ENCODE measurements around the gene UBE2QL1. TPM values are rescaled to one million over a fixed set of nuclear protein-coding genes. Genes with fewer than 3 reads are reported as not detected.

The UBE2QL1 gene
- total and polyA plus RNA-seq, 2 experiments from 2014 or later = 6.3 to 8.8 TPM

GRCh38 chr5:6457592-6457991, 8.9 kb downstream of the UBE2QL1 start:
- no peaks in the 10 kb centered on the region for H3K36me3 ChIP-seq
- H3K27ac ChIP-seq = no peak overlapping the region
- peaks cover 19% of the 10 kb centered on the region for H3K27me3 ChIP-seq
- H3K4me3 ChIP-seq = no peak overlapping the region
- no peaks in the 10 kb centered on the region for H3K9me3 ChIP-seq (ENCODE audit: low read depth)
- no peak for TF ChIP-seq CTCF (IDR thresholded peaks at IDR 0.05; ENCODE audit: low read depth, low read length)
- peaks cover 20% of the 10 kb centered on the region for H3K4me1 ChIP-seq (ENCODE audit: low read depth)
- no peak for DNase-seq (ENCODE audit: low read depth in 1 of 2, low spot score in 1 of 2)

- peaks cover 11% of the 10 kb centered on the region for H3K27me3 ChIP-seq
- peaks cover 20% of the 10 kb centered on the region for H3K4me1 ChIP-seq (ENCODE audit: low read depth)
- DNase-seq (ENCODE audit: low read depth in 1 of 2, low spot score in 1 of 2) = no peak
- no peak for TF ChIP-seq CTCF (IDR thresholded peaks at IDR 0.05; ENCODE audit: low read depth, low read length)
- H3K27ac ChIP-seq = no peak overlapping the region
- no peak overlapping the region for H3K4me3 ChIP-seq
- H3K36me3 ChIP-seq = no peaks in the 10 kb centered on the region
- no peaks in the 10 kb centered on the region for H3K9me3 ChIP-seq (ENCODE audit: low read depth)
Observed at GRCh38 chr5:6458833-6459232, 10.2 kb downstream of the UBE2QL1 start.

- no peaks in the 10 kb centered on the region for H3K9me3 ChIP-seq (ENCODE audit: low read depth)
- no peak for DNase-seq (ENCODE audit: low read depth in 1 of 2, low spot score in 1 of 2)
- H3K27ac ChIP-seq = no peak overlapping the region
- H3K4me3 ChIP-seq = no peak overlapping the region
- TF ChIP-seq CTCF (IDR thresholded peaks at IDR 0.05; ENCODE audit: low read depth, low read length) = no peak
- H3K27me3 ChIP-seq = peaks cover 11% of the 10 kb centered on the region
- H3K36me3 ChIP-seq = no peaks in the 10 kb centered on the region
- peaks cover 15% of the 10 kb centered on the region for H3K4me1 ChIP-seq (ENCODE audit: low read depth)
Observed at GRCh38 chr5:6459896-6460295, 11.2 kb downstream of the UBE2QL1 start.

GRCh38 chr5:6461006-6461405, 12.3 kb downstream of the UBE2QL1 start:
- no peak for DNase-seq (ENCODE audit: low read depth in 1 of 2, low spot score in 1 of 2)
- Histone ChIP-seq H3K27ac (no peak overlapping the region), H3K4me1 (ENCODE audit: low read depth) (peaks cover 4% of the 10 kb centered on the region), H3K27me3 (peaks cover 11% of the 10 kb centered on the region), H3K9me3 (ENCODE audit: low read depth) (no peaks in the 10 kb centered on the region), H3K36me3 (no peaks in the 10 kb centered on the region), H3K4me3 (no peak overlapping the region)
- no peak for TF ChIP-seq CTCF (IDR thresholded peaks at IDR 0.05; ENCODE audit: low read depth, low read length)

GRCh38 chr5:6461793-6462650, 13.4 kb downstream of the UBE2QL1 start:
- no peak overlapping the region for H3K27ac ChIP-seq
- no peak for TF ChIP-seq CTCF (IDR thresholded peaks at IDR 0.05; ENCODE audit: low read depth, low read length)
- peaks cover 4% of the 10 kb centered on the region for H3K4me1 ChIP-seq (ENCODE audit: low read depth)
- no peaks in the 10 kb centered on the region for H3K9me3 ChIP-seq (ENCODE audit: low read depth)
- peaks cover 9% of the 10 kb centered on the region for H3K27me3 ChIP-seq
- no peak overlapping the region for H3K4me3 ChIP-seq
- no peaks in the 10 kb centered on the region for H3K36me3 ChIP-seq
- no peak for DNase-seq (ENCODE audit: low read depth in 1 of 2, low spot score in 1 of 2)

All from cardiac muscle cell (in vitro differentiated cells and primary cell).